Brain microvascular endothelial cell (primary cell): ENCODE results near the gene DBN1.
"Not testable (repeated sequence)": the region's sequence is repeated elsewhere in the genome, so short reads cannot be mapped to it uniquely, and the experiment has no call there.

Source experiments
- DNase-seq: peaks from one replicate; pipeline ENCODE4 v3.0.0-alpha.2; 2020
- H3K27ac ChIP-seq: fragments of 250-450 bp; sonication (Bioruptor Pico); 2 replicates; pipeline ENCODE4 v1.5.1; 2020; ENCODE audit warnings: mild to moderate bottlenecking, moderate library complexity
- H3K27me3 ChIP-seq: fragments of 250-450 bp; sonication (Bioruptor Pico); replicated peaks from 2 replicates; pipeline ENCODE4 v1.5.1; 2020; ENCODE audit warnings: mild to moderate bottlenecking
- H3K36me3 ChIP-seq: fragments of 250-450 bp; sonication (Bioruptor Pico); replicated peaks from 2 replicates; pipeline ENCODE4 v1.5.1; 2020; ENCODE audit warnings: mild to moderate bottlenecking
- H3K4me3 ChIP-seq: 2 replicates; pipeline ENCODE4 v1.5.1; 2011; ENCODE audit warnings: low read depth, mild to moderate bottlenecking, control low read depth, low read length, moderate library complexity
- in situ Hi-C: cut with HindIII; loops from 2 replicates; pipeline ENCODE4 v1.10.0; 2017; ENCODE audit warnings: low sequenced_read_pairs, low pct_ligation_motif_present
- TF ChIP-seq, protein P1 (sequence below): IDR thresholded peaks from 2 replicates; pipeline ENCODE4 v1.5.1; 2011; ENCODE audit warnings: low read depth, mild to moderate bottlenecking, moderate library complexity, low read length, control low read depth, inconsistent platforms; ENCODE audit errors: missing control alignments

Gene DBN1

GRCh38 chr5:177490311-177490991 lies 17.0 kb upstream of the DBN1 start:
- TF ChIP-seq, protein P1, sequence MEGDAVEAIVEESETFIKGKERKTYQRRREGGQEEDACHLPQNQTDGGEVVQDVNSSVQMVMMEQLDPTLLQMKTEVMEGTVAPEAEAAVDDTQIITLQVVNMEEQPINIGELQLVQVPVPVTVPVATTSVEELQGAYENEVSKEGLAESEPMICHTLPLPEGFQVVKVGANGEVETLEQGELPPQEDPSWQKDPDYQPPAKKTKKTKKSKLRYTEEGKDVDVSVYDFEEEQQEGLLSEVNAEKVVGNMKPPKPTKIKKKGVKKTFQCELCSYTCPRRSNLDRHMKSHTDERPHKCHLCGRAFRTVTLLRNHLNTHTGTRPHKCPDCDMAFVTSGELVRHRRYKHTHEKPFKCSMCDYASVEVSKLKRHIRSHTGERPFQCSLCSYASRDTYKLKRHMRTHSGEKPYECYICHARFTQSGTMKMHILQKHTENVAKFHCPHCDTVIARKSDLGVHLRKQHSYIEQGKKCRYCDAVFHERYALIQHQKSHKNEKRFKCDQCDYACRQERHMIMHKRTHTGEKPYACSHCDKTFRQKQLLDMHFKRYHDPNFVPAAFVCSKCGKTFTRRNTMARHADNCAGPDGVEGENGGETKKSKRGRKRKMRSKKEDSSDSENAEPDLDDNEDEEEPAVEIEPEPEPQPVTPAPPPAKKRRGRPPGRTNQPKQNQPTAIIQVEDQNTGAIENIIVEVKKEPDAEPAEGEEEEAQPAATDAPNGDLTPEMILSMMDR = no peak
- no peaks in the 10 kb centered on the region for H3K27me3 ChIP-seq
- H3K36me3 ChIP-seq = peaks cover 89% of the 10 kb centered on the region
- in situ Hi-C loops = no loop called here
- no peak overlapping the region for H3K4me3 ChIP-seq
- DNase-seq = no peak
- H3K27ac ChIP-seq = no peak overlapping the region

GRCh38 chr5:177489119-177489716 lies 15.8 kb upstream of the DBN1 start:
- H3K27ac ChIP-seq = no peak overlapping the region
- H3K36me3 ChIP-seq = peaks cover 97% of the 10 kb centered on the region
- TF ChIP-seq, protein P1 = peak; percentile 51
- in situ Hi-C loops = no loop called here
- no peaks in the 10 kb centered on the region for H3K27me3 ChIP-seq
- H3K4me3 ChIP-seq = no peak overlapping the region
- DNase-seq = no peak

- H3K27ac ChIP-seq = no peak overlapping the region
- no peaks in the 10 kb centered on the region for H3K27me3 ChIP-seq
- no peak for DNase-seq
- H3K4me3 ChIP-seq = no peak overlapping the region
- in situ Hi-C loops = no loop called here
- peaks cover 97% of the 10 kb centered on the region for H3K36me3 ChIP-seq
- TF ChIP-seq, protein P1 = peak; percentile 17
Measured at GRCh38 chr5:177487975-177488374, 14.5 kb upstream of the DBN1 start.

- in situ Hi-C loops = no loop called here
- Histone ChIP-seq H3K27ac (no peak overlapping the region), H3K4me3 (no peak overlapping the region), H3K36me3 (peaks cover 94% of the 10 kb centered on the region), H3K27me3 (no peaks in the 10 kb centered on the region)
- TF ChIP-seq, protein P1 = no peak
- no peak for DNase-seq
Measured at GRCh38 chr5:177487144-177487543, 13.7 kb upstream of the DBN1 start.

DNA sequence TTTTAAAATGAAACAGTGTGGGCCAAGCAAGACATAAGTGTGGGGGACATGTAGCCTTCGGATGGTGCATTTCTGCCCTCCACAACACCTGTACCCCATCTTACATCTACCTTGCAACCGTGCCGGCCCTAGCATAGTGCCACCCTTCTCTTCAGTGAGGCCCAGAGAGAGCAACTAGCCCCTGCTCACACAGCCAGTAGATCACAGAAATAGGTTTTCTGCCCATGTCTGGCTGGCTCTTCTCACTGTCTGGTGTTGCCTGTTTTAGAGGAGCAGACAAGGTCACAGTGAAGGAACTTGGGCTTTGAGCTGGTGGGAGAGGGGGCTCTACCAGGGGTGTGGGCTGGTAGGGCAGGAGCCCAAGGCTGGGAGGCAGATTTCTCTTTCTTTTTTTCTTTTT lies 12.8 kb upstream of the DBN1 start:
- Histone ChIP-seq H3K27me3 (no peaks in the 10 kb centered on the region), H3K27ac (no peak overlapping the region), H3K36me3 (peaks cover 96% of the 10 kb centered on the region), H3K4me3 (no peak overlapping the region)
- TF ChIP-seq, protein P1 = no peak
- in situ Hi-C loops = no loop called here
- no peak for DNase-seq

GRCh38 chr5:177485753-177486152 lies 12.3 kb upstream of the DBN1 start:
- H3K27me3 ChIP-seq, H3K4me3 ChIP-seq, DNase-seq, H3K27ac ChIP-seq, in situ Hi-C loops: not testable (repeated sequence)
- H3K36me3 ChIP-seq = peaks cover 94% of the 10 kb centered on the region
